GM19023 (cell line): ENCODE data around the gene RALGDS.
A peak's percentile ranks its signal among the peaks of the same experiment; 100 is the strongest.
"Not testable (repeated sequence)": the region's sequence is repeated elsewhere in the genome, so short reads cannot be mapped to it uniquely, and the experiment has no call there.

Source experiments
- ATAC-seq: cut with Tn5 transposase; IDR thresholded peaks from one replicate; pipeline ENCODE4 v1.9.1; 2021; ENCODE audit warnings: mild to moderate bottlenecking, moderate library complexity; ENCODE audit not compliant: unreplicated experiment

RALGDS gene

GRCh38 chr9:133121198-133121914 is at the start of gene RALGDS:
TSS of gene RALGDS (minus strand) at chr9:133121240. CDS start at chr9:133121154, 86 bp downstream.
- peak; percentile 63 for ATAC-seq

GRCh38 chr9:133170716-133171115 is 49.7 kb upstream of the RALGDS start:
- ATAC-seq, result no peak

- not testable (repeated sequence) for ATAC-seq
These were observed 48.6 kb upstream of the RALGDS start for GRCh38 chr9:133169687-133170086.

GRCh38 chr9:133169102-133169501 is 48.1 kb upstream of the RALGDS start:
- ATAC-seq, result no peak

DNA sequence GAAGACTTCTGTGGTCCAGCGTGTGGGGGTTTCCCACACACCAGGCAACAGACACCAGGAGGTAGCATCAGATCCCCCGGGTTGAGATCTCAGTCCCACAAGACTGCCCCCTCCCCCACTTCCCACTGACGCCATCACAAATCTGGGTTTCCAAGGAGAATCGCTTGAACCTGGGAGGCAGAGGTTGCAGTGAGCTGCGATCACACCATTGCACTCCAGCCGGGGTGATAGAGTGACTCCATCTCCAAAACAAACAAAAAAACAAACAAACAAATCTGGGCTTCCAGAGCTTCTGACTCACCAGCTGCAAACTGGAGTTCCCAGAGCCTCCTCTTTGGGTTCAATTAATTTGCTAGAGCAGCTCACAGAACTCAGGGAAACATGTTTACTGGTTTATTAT is 47.4 kb upstream of the RALGDS start:
- no peak for ATAC-seq

DNA sequence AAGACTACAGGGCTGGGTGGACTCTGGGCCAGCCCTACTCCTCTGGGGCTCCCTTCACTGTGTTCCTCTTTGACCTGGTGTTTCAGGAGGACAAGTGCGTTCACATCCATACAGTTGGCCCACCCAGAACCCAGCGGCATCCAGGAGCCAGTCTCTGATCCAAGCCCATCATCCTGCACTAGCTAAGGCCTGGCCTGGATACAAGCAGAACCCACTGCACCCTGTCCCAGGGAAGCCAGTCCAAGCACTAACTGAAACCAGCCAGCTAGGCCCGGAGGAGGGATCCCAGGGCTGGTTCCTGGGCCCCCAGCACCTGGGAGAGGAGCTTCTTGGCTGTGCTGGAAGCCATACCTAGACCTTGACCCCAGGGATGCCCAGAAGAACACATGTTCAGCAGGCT is 46.7 kb upstream of the RALGDS start:
- ATAC-seq, result no peak

DNA sequence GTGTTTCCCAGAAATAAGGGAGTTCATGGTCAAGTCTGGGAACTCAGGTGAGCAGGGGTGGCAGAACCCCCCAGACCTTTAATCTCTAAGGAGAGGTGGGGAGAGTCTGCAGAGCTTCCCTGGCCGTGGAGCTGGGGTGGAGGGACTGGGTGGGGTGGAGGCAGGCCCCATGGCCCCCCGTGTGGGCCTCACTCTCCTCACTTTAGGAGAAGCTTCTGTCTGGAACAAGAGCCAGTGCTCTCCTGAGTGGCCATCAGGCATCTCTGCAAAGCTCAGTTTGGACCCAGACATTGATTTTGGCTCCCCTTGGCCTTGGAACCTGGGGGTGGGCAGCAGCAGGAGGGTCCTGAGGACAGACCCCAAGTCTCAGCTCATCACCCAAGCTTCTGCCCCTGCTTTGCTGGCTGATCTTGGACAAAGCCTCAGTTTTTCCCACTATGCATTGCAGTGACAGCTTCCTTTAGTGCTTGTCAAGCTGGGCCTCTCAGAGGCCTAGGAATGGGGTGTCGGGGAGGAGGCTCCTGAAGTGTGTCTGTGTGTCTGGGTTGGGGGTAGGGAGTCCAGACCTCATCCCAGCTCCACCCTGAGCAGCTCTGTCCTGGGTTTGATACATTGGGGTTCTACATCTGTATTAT is 46.2 kb upstream of the RALGDS start:
- ATAC-seq, result no peak

- ATAC-seq, result no peak
These were observed 45.4 kb upstream of the RALGDS start for GRCh38 chr9:133166392-133166791.

GRCh38 chr9:133165452-133165730 is 44.4 kb upstream of the RALGDS start:
- no peak for ATAC-seq

DNA sequence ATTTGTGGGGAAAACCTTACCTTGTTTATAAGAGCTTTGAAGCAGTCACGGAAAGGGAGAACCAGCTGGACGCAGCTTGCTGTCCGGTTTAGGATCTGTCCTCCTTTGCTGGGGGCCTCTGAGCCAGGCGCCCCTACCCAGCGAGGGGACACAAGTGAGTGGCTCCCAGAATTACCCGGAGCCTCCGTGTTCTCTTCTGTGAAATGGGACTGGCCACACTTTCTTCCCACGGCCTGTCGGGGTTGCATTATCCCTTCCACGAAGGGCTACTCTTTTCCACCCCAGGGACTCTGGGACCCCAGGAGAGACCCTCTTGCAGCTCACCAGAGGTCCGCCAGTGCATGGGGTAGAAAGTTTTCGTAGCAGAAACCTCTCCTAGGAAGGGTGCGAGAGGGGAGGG is 43.2 kb upstream of the RALGDS start:
- no peak for ATAC-seq

GRCh38 chr9:133163504-133164172 is 42.6 kb upstream of the RALGDS start, which contains the start of gene GBGT1:
TSS of gene GBGT1 (minus strand) at chr9:133163914. CDS start at chr9:133162412, 1,502 bp downstream.
- no peak for ATAC-seq

DNA sequence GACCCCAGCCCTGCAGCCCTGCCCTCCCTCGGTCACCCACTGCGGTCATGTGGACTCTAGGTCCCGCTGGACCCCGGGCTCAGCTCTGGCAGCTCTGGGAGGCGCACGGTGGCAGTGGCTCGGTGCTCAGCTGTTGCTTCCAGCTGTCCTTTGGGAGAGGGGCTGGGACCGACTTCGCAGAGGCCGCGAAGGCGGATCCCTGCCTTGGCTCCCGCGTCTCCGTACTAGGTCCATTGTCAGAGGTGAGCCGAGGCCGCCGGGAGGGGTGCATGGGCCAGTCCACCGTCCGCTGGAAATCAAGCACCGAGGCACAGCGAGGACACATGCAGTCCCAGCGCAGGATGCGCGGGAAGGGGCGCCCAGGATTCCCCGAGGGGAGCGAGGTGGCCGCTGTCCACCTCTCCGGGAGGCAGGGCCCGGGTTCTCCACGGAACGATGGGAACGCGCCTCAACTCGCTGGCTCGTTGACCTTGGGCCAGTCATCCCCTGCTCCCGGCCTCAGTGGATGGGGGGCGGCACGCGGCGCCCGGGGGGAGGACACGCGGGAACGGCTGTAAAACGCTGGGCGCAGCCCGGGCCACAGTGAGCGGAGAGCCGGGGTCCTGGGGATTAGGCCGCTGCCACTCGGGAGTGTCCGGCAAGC is 41.9 kb upstream of the RALGDS start:
- ATAC-seq, result no peak

- ATAC-seq, result no peak
These were observed 40.5 kb upstream of the RALGDS start for GRCh38 chr9:133161547-133161950.

DNA sequence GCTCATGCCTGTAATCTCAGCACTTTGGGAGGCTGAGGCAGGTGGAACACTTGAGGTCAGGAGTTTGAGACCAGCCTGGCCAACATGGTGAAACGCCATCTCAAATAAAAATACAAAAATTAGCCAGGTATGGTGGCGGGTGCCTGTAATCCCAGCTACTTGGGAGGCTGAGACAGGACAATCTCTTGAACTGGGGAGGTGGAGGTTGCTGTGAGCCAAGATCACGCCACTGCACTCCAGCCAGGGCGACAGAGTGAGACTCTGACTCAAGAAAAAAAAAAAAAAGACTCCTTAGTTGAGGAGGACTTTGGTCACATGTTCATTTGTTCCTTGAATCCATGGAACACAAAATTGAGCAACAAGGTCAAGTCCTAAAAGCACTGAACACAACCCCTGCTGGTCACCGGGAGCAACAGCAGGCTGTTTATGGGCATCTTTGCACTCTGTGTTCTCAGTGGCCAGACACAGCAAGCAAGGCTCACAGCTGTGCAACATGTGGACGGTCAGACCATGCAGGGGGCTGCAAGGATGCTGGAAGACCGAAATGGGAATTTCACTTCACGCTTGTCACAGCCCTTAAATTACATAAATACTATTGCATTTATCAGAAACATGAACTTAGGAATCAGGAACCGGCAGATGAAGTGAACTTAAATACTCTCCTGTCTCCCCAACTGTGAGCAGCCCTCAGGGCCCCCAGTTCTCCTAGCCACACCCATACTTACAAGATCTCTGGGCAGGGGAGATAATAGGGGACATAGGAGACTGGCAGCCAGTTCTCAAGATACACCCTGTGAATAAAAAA is 39.9 kb upstream of the RALGDS start:
- no peak for ATAC-seq

DNA sequence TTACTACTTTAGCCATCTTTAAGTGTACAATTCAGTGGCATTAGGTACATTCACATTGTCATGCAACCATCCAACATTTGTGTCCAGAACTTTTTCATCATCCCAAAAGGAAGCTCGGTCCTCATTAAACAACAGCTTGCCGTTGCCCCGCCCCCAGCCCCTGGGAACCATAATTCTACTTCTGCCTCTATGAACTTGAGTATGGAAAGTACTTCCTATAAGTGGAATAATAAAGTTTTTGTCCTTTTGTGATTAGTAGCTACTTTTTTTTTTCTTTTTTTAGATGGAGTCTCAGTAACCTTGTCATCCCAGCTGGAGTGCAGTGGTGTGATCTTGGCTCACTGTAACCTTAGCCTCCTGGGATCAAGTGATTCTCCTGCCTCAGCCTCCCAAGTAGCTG is 37.7 kb upstream of the RALGDS start:
- no peak for ATAC-seq

DNA sequence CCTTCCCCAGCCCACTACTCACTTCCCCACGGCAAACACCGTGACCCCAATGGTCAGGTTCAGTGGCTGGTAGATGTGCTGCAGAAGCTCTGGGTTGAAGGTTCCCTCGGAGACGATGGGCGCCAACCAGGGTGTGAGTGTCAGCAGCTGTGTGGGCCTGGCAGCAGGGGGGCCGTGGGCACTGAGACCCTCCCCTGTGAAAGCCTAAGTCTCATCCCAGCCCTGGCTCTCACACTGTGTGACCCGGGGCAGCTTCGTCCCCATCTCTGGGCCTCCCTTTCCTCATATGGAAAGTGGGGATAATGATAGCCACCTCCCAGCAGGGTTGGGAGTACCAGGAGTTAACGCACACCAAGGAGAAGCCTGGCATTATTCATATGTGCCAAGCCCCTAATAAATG is 34.1 kb upstream of the RALGDS start:
- ATAC-seq, result no peak

DNA sequence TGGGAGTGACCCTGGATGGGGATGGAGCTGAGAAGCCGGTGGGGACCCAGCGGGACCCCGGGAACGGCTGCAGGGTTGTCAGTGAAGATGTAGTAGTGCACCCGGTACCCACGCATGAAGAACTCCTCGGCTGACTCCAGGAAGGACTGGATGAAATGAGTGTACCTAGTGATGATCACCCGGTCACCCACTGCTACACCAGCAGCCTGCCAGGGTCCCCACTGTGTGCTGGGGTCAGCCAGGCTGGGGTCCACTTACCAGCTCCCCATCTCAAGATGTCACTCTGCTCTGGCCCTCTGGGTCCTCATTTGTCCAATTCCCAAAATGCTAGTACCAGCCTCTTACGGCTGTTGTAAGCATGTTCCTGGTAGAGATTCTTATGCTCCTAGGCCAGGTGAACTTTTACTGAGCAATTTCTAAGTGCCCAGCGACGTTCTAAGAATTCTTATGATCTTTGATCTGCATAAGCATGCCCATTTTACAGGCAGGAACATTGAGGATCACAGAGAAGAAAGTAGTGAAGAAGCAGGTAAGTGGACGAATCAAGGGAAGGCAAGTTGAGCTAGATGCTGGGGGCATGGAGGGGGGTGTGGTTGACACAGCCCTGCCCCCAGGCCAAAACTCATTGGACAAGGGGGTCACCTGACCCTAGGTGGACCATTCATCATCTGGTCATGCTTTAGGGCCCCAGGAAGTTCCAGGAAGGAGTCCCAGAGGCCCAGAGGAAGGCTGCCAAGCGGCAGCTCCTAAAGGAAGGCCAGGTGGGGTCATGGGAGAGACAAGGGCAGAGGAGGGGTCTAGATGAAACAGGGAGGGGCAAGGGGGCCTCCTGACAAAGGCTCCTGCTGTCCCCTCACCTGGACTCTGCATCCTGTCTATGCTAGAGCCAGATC is 33.3 kb upstream of the RALGDS start:
- ATAC-seq, result no peak

GRCh38 chr9:133153227-133154096 is 32.4 kb upstream of the RALGDS start:
- no peak for ATAC-seq
